ENCODE data around the gene RAB27A.

GRCh38 chr15:55277715-55278114 lies 11.9 kb downstream of the RAB27A start:
- no peak for TF ChIP-seq CTCF (IDR thresholded peaks at IDR 0.05; ENCODE audit: insufficient read depth, low read depth, low read length)
- no peak for TF ChIP-seq EZH2 (IDR thresholded peaks at IDR 0.05; ENCODE audit: insufficient read depth, low read length)

Measured in astrocyte (in vitro differentiated cells and primary cell).